Measurements from ENCODE around the gene PRORP. TPM values are rescaled to one million over a fixed set of nuclear protein-coding genes. Genes with fewer than 3 reads are reported as not detected.

The PRORP gene
- total RNA-seq, 4 donors from 2014 or later = 15.6 to 27.4 (median 22.1) TPM

DNA sequence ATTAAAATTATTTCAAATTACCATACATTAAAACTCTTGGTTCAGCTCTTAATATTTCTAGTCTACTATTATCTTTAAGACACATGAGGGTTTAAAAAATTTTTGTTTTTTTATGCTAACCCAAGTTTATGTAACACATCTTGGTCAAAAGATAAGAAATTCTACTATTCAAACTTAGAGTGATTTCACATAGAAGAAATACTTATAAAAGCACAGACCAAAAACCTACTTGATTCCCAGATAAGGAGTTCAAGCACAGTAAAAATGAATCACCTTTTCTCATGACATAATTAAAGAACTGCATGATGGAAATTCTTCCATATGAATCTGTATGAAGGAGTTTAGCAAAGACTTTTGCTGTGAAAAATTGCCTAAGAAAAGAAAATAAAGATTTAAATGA is 14.5 kb upstream of the PRORP start:
- TF ChIP-seq, protein P1, sequence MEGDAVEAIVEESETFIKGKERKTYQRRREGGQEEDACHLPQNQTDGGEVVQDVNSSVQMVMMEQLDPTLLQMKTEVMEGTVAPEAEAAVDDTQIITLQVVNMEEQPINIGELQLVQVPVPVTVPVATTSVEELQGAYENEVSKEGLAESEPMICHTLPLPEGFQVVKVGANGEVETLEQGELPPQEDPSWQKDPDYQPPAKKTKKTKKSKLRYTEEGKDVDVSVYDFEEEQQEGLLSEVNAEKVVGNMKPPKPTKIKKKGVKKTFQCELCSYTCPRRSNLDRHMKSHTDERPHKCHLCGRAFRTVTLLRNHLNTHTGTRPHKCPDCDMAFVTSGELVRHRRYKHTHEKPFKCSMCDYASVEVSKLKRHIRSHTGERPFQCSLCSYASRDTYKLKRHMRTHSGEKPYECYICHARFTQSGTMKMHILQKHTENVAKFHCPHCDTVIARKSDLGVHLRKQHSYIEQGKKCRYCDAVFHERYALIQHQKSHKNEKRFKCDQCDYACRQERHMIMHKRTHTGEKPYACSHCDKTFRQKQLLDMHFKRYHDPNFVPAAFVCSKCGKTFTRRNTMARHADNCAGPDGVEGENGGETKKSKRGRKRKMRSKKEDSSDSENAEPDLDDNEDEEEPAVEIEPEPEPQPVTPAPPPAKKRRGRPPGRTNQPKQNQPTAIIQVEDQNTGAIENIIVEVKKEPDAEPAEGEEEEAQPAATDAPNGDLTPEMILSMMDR (IDR thresholded peaks at IDR 0.05; ENCODE audit: low read depth) = no peak

DNA sequence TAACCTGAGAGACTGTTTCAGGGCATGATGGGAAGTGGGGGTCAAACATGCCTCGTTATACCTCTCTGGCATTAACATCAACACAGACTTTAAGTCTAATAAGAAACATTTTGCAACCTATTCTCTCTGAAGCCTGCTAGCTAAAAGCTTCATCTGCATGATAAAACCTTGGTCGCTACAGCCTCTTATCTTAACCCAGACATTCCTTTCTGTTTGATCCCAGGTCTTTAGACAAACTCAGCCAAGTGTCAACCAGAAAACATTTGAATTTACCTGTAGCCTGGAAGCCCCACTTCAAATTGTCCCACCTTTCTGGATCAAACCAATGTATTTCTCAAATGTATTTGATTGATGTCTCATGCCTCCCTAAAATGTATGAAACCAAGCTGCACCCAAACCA is 9.7 kb upstream of the PRORP start:
- TF ChIP-seq, protein P1 (IDR thresholded peaks at IDR 0.05; ENCODE audit: low read depth) = no peak

DNA sequence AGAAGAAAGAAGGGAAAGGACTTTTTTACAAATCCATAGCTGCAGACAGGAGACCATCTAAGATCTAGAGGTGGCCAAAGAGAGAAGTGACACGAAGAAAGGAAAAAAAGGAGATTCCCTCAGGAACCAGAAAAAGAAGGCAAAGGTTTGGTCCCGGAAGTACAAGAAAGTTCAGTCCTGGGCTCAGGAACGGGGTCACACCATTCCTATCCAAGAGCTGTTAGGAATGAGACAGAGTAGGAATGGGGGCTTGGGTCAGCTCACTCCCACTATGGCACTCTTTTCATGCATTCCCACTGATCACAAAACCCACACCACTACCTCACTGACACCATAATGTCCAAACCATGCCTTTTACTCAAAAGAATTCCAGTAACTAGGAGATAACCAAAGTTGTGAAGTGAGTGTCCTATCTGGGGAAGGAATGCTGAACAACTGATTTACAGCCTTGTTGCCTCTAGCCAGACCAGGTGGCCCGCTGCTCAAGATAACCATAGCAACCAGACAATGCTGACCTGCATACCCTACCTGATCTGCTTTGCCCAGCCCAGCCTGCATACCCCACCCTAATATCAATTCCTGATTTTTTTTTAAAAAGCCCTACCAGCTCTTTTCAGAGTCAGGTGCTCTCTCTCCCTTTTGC is 8.9 kb upstream of the PRORP start:
- TF ChIP-seq, protein P1 (IDR thresholded peaks at IDR 0.05; ENCODE audit: low read depth) = no peak

DNA sequence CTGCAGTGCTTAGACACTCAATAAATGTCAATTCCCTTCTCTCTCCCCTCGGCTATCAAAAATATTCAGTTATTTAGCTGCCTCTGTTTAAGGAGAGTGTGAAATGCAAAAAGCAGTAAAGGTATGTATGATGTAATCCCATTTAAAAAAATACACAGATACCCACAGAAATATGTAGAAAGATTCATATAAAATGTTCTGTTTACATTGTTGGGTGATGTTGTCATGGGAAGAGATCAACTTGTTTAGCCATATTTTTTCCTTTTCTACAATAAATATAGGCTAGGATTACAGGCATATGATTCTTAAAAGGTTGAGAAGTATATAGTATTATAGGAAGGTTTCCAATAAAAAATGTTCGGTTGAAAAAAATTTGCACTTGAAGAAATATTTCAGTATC is 8.3 kb upstream of the PRORP start:
- TF ChIP-seq, protein P1 (IDR thresholded peaks at IDR 0.05; ENCODE audit: low read depth) = no peak

DNA sequence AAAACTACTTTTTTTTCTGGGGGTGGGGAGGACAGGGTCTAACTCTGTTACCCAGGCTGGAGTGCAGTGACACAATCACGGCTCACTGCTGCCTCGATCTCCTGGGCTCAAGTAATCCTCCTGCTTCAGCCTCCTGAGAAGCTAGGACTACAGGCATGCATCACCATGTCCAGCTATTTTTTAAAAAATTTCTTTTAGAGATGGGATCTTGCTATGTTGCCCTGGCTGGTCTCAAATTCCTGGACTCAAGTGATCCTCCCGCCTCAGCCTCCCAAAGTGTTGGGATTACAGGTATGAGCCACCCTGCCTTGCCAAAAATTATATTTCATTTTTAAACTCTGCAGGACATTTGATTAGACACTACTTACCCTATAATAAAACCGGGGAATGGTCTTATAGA is 6.1 kb upstream of the PRORP start:
- TF ChIP-seq, protein P1 (IDR thresholded peaks at IDR 0.05; ENCODE audit: low read depth) = no peak

DNA sequence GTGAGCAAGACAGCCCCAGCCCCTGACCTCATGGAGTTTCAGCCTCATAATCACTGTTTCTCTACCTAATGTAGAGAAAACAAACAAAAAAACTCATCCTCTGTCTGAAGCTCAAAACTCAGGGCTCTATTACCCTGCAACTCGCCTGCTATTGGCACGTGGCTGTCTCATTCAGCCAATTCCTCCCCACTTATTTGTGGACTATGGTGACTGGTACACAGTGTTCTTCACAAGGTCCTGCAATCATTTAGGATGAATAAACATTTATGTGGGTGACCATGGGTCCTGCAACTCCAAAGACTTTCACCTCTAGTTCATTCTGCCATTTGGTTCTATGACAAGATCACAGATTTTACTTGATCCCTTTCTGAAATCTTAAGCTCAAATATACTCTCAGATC is 5.2 kb upstream of the PRORP start:
- TF ChIP-seq, protein P1 (IDR thresholded peaks at IDR 0.05; ENCODE audit: low read depth) = no peak

DNA sequence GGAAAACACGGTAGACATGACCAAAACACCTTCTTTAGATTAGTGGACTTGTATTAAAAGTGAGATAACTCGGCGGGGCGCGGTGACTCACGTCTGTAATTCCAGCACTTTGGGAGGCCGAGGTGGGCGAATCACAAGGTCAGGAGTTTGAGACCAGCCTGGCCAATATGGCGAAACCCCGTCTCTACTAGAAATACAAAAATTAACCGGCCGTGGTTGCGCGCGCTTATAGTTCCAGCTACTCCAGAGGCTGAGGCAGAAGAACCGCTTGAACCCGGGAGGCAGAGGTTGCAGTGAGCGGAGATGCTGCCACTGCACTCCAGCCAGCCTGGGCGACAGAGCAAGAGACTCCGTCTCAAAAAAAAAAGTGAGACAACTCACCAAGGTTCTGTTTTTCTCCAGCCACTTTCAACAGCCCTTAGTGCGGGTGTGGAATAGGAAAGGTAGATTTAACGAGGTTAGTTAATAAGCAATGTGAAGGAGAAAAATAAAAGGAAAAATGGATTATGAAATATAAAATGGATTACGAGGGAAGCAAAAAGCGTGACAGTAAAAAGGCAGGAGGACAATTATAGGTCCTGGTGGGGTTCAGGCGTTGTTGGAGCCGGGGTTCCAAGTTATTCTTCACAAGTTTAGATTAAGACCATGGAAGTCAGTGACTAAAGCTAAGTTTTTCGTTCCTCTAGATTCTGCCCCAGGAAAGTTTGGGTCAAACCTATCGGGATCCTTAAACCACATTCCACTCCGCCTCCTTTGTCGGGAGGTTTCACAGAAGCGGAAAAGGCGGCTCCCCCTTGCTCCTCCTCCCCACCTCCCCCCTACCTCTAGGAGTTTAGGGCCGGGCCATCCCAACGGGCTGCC is 1.1 kb upstream of the PRORP start:
- TF ChIP-seq, protein P1 (IDR thresholded peaks at IDR 0.05; ENCODE audit: low read depth) = no peak

Data from subcutaneous adipose tissue (tissue), 4 donors.